ENCODE results near the gene PSMB11. TPM values are rescaled to one million over a fixed set of nuclear protein-coding genes. Genes with fewer than 3 reads are reported as not detected.

Gene PSMB11
- total and polyA plus RNA-seq, 2 experiments from 2014 or later: not detected

DNA sequence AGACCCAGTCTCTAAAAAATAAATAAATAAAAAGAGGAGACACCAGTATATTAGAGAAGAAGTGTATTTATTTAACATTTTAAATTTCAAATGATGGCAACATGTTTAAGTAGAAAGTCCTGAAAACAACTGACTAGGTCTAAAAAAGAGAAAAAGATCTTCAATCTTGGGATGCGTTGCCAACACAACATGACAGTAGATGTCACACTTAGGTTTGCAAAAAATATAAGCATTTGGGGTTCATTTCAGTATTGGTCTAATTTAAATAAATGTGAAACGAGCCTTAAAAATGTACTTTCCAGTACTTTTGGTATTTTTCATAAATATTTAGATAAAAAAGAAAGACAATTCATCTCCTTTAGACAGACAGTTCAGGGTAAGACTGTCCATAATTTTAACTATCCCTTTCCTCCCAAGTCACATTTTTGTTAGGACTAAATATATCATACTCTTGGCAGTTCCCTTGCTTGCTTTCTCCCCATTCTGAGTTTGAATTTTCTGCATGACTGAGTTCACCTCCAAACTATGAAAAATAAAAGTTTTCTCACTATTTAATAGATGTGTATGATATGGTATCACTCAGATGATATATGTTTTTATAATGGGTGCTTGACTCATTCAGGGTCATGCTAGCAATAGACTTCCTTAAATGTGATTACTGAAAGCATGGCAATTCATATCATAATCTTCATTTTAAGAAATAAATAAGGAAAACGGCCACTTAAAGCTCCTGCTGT, 36.4 kb upstream of the PSMB11 start:
- no peaks in the 10 kb centered on the region for H4K20me1 ChIP-seq (ENCODE audit: insufficient read depth, poor library complexity, severe bottlenecking)
- H3K9me2 ChIP-seq (replicated peaks; ENCODE audit: insufficient read depth): no peaks in the 10 kb centered on the region
- no peak overlapping the region for H3K4me3 ChIP-seq
- DNase-seq (ENCODE audit: low spot score): no peak
- peaks cover 14% of the 10 kb centered on the region for H3K79me2 ChIP-seq
- TF ChIP-seq EZH2phosphoT487 (IDR thresholded peaks at IDR 0.05; ENCODE audit: low read depth, severe bottlenecking, unreplicated experiment) (no peak), EZH2 (IDR thresholded peaks at IDR 0.05; ENCODE audit: borderline replicate concordance) (no peak)
- TF ChIP-seq, protein P1, sequence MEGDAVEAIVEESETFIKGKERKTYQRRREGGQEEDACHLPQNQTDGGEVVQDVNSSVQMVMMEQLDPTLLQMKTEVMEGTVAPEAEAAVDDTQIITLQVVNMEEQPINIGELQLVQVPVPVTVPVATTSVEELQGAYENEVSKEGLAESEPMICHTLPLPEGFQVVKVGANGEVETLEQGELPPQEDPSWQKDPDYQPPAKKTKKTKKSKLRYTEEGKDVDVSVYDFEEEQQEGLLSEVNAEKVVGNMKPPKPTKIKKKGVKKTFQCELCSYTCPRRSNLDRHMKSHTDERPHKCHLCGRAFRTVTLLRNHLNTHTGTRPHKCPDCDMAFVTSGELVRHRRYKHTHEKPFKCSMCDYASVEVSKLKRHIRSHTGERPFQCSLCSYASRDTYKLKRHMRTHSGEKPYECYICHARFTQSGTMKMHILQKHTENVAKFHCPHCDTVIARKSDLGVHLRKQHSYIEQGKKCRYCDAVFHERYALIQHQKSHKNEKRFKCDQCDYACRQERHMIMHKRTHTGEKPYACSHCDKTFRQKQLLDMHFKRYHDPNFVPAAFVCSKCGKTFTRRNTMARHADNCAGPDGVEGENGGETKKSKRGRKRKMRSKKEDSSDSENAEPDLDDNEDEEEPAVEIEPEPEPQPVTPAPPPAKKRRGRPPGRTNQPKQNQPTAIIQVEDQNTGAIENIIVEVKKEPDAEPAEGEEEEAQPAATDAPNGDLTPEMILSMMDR (IDR thresholded peaks at IDR 0.05; ENCODE audit: poor library complexity): no peak
- peak overlapping the region; percentile 97 for H3K27ac ChIP-seq
- WGBS (ENCODE audit: low lambda C conversion rate, missing lambda C conversion rate): 74% methylated on average over 3 of the region's 3 CpGs
- peak overlapping the region; percentile 83 for H3K4me2 ChIP-seq
- no peaks in the 10 kb centered on the region for H3K27me3 ChIP-seq
- no peaks in the 10 kb centered on the region for H3K36me3 ChIP-seq (replicated peaks; ENCODE audit: insufficient read depth, low read depth)
- peak overlapping the region; percentile 59 for H2AFZ ChIP-seq
- H3K9me3 ChIP-seq (ENCODE audit: low read depth): no peaks in the 10 kb centered on the region
- peaks cover 21% of the 10 kb centered on the region for H3K4me1 ChIP-seq (ENCODE audit: insufficient read depth)

DNA sequence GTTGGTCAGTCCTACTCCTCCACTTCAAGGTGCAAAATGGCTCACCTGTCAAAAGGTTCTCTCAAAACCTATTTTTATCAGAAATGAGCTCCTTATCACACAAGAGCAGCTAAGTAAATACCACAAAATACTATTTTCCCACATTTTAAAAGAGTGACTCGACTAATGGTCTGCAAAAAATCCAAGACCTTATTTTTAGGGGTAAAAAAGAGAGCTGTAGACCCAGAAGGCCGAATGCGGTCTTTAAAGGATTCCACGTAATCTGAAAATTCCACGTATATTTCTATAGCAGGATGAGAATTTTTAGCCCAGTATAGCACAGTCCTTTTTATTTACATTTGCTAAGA, 35.9 kb upstream of the PSMB11 start:
- TF ChIP-seq EZH2phosphoT487 (IDR thresholded peaks at IDR 0.05; ENCODE audit: low read depth, severe bottlenecking, unreplicated experiment) (no peak), EZH2 (IDR thresholded peaks at IDR 0.05; ENCODE audit: borderline replicate concordance) (no peak)
- TF ChIP-seq, protein P1 (IDR thresholded peaks at IDR 0.05; ENCODE audit: poor library complexity): no peak
- Histone ChIP-seq H3K4me2 (peak overlapping the region; percentile 83), H3K4me3 (peak overlapping the region; percentile 37), H3K27me3 (no peaks in the 10 kb centered on the region), H3K4me1 (ENCODE audit: insufficient read depth) (peaks cover 21% of the 10 kb centered on the region), H3K27ac (peak overlapping the region; percentile 97), H3K9me3 (ENCODE audit: low read depth) (no peaks in the 10 kb centered on the region), H3K9me2 (replicated peaks; ENCODE audit: insufficient read depth) (no peaks in the 10 kb centered on the region), H2AFZ (peak overlapping the region; percentile 59), H3K79me2 (peaks cover 14% of the 10 kb centered on the region), H3K36me3 (replicated peaks; ENCODE audit: insufficient read depth, low read depth) (no peaks in the 10 kb centered on the region), H4K20me1 (ENCODE audit: insufficient read depth, poor library complexity, severe bottlenecking) (no peaks in the 10 kb centered on the region)
- DNase-seq (ENCODE audit: low spot score): no peak
- WGBS (ENCODE audit: low lambda C conversion rate, missing lambda C conversion rate): 52% methylated on average over 5 of the region's 5 CpGs

DNA sequence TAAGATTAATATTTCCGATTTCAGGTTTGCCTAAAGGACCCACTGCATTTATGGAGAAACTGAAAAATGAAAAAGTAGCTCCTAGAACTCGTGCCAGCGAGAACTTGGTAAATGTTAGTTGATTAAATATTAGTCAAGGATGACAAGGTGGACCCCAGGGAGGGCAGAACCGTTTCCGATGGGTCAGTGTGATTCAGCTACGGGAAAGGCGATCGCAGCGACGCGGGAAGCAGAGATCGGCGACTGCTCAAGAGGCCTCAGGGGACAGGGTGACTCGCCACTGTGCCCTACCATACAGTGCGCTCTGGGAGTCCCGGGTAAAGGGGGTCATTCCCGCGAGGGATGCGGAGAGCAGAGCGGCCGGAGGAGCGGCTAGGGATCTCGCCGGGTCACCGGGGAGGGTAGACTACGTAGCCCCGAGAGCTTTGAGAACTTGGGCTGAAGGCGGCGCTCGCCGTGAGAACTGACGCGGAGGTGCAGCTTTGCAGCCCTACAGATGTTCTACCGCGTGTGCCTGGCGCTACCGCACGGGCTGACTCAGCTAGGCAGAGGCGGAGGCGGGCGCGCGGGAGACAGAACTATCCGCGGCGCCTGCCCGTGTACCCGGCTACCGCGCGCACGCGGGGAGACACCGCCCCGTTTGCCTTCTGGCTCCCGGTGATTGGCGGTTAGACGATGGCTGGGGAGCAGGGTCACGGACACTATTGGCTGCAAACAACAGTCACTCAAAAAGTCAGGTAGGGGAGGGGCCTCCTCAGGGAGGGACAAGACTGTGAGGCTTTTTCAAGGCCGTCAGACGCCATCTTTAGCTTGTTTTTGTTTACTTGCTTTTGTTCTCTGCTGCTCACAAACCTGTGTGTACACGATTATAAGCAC, 35.2 kb upstream of the PSMB11 start:
- peaks cover 14% of the 10 kb centered on the region for H3K79me2 ChIP-seq
- no peaks in the 10 kb centered on the region for H3K27me3 ChIP-seq
- peak; percentile 97 for DNase-seq (ENCODE audit: low spot score)
- H3K9me3 ChIP-seq (ENCODE audit: low read depth): no peaks in the 10 kb centered on the region
- H2AFZ ChIP-seq: peak overlapping the region; percentile 97
- no peaks in the 10 kb centered on the region for H3K9me2 ChIP-seq (replicated peaks; ENCODE audit: insufficient read depth)
- peaks cover 21% of the 10 kb centered on the region for H3K4me1 ChIP-seq (ENCODE audit: insufficient read depth)
- peak overlapping the region; percentile 83 for H3K4me2 ChIP-seq
- peak overlapping the region; percentile 97 for H3K27ac ChIP-seq
- 1% methylated on average over 62 of the region's 62 CpGs for WGBS (ENCODE audit: low lambda C conversion rate, missing lambda C conversion rate)
- H3K36me3 ChIP-seq (replicated peaks; ENCODE audit: insufficient read depth, low read depth): no peaks in the 10 kb centered on the region
- H3K4me3 ChIP-seq: peak overlapping the region; percentile 37
- no peaks in the 10 kb centered on the region for H4K20me1 ChIP-seq (ENCODE audit: insufficient read depth, poor library complexity, severe bottlenecking)
- TF ChIP-seq EZH2 (IDR thresholded peaks at IDR 0.05; ENCODE audit: borderline replicate concordance) (no peak), EZH2phosphoT487 (IDR thresholded peaks at IDR 0.05; ENCODE audit: low read depth, severe bottlenecking, unreplicated experiment) (no peak)
- TF ChIP-seq, protein P1 (IDR thresholded peaks at IDR 0.05; ENCODE audit: poor library complexity): peak; percentile 27

Data from hepatocyte (in vitro differentiated cells).